Anterior cingulate cortex (tissue), 58 donors: Measurements from ENCODE around the gene NHERF1.

ENCODE experiments used
- DNase-seq, 58 donors: peaks; one replicate each; lab custom pipeline; 2025; lab: John Stamatoyannopoulos, UW

The NHERF1 gene

DNA sequence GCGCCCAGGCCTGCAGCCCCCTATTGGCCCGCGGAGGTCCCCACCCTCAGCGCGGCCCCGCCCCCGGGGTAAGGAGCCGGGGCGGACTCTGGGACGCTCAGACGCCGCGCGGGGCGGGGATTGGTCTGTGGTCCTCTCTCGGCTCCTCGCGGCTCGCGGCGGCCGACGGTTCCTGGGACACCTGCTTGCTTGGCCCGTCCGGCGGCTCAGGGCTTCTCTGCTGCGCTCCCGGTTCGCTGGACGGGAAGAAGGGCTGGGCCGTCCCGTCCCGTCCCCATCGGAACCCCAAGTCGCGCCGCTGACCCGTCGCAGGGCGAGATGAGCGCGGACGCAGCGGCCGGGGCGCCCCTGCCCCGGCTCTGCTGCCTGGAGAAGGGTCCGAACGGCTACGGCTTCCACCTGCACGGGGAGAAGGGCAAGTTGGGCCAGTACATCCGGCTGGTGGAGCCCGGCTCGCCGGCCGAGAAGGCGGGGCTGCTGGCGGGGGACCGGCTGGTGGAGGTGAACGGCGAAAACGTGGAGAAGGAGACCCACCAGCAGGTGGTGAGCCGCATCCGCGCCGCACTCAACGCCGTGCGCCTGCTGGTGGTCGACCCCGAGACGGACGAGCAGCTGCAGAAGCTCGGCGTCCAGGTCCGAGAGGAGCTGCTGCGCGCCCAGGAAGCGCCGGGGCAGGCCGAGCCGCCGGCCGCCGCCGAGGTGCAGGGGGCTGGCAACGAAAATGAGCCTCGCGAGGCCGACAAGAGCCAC is at the start of gene NHERF1:
NHERF1 (plus strand) TSS at position 100 of the 750 bp plus-strand sequence; CDS start at position 319, 219 bp downstream.
- peak in 54 of 58 donors; percentile 19 to 94 (median 87) for DNase-seq

GRCh38 chr17:74699236-74699635 is 49.2 kb upstream of the NHERF1 start:
- DNase-seq = no peak

GRCh38 chr17:74702116-74702871 is 46.1 kb upstream of the NHERF1 start:
- no peak for DNase-seq

DNA sequence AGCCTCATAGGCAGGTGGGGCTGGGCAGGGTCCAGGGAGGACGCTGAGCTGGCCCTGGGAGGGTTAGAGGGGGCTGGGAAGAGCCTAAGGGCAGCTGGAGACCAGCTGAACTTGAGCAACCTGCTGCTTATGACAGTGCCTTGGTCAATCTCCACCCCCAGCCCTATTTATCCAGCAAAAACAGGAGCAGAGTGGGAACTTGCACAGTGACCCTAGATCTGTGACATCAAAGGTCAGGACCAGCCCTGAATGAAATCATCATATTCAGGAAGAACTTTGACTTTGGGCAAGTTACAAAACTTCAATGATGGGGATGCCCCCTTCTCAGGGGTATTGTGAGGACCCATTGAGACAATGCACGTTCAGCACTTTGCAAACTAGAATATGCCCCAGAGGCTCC is 45.1 kb upstream of the NHERF1 start:
- DNase-seq = no peak

DNA sequence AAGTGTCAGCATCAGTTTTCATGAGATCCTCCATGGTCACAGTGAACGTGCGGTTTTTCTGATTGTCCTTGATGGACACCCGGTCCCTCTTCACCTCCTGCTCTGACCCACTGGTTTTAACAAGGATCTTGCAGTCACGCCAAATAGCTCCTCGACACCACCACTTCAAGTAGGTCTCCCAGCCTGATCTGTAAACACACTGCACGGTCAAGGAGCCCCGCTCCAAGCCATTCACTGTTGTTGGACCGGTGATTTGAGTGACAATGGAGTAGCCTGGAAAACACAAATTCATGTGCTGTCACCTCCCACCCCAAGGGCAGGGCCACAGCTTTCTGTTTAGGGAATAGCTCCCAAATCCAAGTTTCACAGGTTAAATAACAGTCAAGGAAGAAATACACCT is 43.9 kb upstream of the NHERF1 start:
- DNase-seq = no peak

DNA sequence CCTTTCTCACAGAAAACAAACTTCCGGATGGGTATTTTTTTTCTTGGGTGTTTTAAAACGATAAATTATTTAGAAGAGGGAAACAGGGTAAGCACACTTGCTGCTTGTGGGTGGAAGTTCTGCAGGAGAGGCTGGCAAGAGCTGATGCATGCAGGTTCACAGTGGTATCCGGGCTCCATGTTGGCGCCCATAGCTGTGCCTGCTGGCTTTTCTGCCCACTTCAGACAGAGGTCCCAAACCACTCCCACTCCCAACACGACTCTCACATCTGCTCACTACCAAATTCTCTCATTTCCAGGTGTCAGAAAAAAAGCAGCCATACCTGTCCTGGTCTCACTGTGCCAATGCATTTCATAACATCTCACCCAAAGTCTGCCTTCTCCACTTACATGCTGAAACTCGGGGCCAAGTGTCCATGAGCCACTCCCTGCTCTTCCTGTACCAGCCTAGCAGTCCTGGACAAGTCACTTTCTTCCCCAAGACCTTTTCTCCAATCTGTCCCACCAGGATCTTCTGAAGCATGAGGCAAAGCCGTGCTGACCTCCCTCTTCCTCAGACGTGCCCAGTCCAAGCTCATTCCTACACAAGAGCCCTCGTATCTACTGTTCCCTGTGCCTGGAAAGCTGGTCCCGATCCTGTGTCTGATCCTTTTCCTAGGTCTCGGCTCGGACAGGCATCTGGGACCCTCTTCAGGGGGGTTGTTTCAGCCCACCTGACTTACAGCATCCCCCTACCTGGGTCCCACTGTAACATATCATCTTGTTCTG is 37.2 kb upstream of the NHERF1 start:
- no peak for DNase-seq

- no peak for DNase-seq
Measured at GRCh38 chr17:74712301-74712700, 36.1 kb upstream of the NHERF1 start.

- peak in 6 of 58 donors; percentile 5 to 28 (median 24) for DNase-seq
Measured at GRCh38 chr17:74712756-74713155, 35.7 kb upstream of the NHERF1 start, which contains the start of gene CD300LF. Gene CD300LF (minus strand): TSS chr17:74712923. CDS start chr17:74712866, 57 bp downstream.

GRCh38 chr17:74713171-74713755 is 35.2 kb upstream of the NHERF1 start:
- no peak for DNase-seq

- DNase-seq = no peak
Measured at GRCh38 chr17:74715144-74715543, 33.3 kb upstream of the NHERF1 start.

GRCh38 chr17:74720506-74720905 is 27.9 kb upstream of the NHERF1 start:
- no peak for DNase-seq

- DNase-seq = no peak
Measured at GRCh38 chr17:74722782-74723181, 25.6 kb upstream of the NHERF1 start.

DNA sequence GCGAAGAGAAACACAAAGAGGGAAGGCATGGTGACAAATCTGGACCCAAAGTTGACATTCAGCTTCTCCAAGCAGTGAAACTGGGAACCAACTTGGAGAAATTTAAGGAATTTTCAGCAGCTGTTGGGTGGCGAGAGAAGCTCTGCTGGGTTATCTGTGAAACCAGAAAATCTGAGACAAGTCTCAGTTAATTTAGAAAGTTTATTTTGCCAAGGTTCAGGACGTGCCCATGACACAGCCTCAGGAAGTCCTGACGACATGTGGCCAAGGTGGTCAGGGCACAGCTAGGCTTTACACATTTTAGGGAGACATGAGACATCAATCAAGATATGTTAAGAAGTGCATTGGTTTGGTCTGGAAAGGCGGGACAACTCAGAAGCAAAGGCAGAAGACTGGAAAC is 24.5 kb upstream of the NHERF1 start:
- DNase-seq = no peak

- no peak for DNase-seq
Measured at GRCh38 chr17:74725111-74725510, 23.3 kb upstream of the NHERF1 start.

DNA sequence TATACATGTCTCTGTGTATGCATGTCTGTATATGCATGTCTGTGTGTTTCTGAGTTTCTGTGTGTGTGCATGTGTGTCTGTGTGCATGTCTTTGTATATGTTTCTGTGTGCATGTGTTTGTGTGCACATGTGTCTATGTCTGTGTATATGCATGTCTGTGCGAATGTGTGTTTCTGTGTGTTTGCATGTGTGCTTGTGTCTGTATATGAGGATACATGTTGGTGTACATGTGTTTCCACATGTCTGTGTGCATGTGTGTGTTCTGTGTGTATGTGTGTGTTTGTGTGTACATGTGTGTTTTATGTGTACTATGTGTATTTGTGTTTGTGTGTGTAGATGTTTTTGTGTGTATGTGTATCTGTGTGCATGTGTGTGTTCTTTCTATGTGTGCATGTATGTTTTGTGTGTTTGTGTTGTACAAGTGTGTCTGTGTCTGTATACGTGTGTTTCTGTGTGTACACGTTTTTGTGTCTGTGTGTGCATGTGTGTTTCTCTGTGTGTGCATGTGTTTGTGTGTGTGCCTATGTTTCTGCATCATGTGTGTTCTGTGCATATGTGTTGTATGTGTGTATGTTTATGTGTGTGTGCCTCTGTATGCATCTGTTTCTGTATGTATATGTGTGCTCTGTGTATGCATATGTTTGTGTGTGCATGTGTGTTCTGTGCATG is 20.3 kb upstream of the NHERF1 start:
- DNase-seq = no peak

DNA sequence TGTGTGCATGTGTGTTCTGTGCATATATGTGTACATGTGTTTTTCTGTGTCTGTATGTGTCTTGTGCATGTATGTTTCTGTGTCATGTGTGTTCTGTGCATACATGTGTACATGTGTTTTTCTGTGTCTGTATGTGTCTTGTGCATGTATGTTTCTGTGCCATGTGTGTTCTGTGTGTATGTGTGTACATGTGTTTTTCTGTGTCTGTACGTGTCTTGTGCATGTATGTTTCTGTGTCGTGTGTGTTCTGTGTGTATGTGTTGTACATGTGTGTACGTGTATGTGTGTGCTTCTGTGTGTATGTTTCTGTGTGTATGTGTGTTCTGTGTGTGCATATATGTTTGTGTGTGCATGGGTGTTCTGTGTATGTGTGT is 19.7 kb upstream of the NHERF1 start:
- DNase-seq = no peak

DNA sequence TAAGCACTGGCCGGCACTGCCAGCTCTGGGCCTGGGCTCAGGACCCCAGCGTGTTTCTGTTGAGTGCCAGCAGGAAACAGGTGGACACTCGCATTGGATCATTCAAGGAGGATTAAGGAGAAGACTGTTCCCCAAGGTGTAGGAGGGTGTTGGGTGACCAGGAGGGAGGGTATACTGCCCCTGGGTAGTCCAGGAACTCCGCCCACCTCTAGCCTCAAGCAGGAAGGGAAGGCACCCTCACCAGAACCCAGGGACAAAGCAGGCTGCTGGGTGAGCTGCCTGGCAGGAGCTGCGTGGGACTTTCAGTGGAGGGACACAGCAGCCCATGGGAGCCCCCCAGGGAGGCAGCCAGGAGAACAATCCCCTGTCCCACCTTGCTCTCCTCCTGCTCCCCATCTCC is 19.1 kb upstream of the NHERF1 start:
- DNase-seq = no peak

DNA sequence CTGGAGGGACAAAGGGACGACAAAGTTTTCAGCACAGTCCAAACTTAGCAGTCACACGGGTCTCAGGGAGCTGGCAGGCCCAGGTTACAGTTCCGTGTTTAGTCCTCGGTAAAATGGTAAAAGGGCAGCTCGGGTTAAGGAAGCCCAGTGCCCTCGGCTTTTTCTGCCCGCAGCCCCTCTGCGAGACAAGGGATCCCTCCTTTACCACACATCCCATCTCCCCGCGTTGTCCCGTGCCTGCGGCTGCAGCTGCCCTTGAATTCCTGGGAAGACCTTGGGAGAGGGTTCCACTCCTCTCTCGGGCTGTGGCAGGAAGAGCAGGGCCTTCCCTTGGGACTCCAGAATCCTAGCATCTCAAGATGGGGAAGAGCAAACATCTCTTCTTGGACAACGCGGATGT is 18.6 kb upstream of the NHERF1 start:
- no peak for DNase-seq

DNA sequence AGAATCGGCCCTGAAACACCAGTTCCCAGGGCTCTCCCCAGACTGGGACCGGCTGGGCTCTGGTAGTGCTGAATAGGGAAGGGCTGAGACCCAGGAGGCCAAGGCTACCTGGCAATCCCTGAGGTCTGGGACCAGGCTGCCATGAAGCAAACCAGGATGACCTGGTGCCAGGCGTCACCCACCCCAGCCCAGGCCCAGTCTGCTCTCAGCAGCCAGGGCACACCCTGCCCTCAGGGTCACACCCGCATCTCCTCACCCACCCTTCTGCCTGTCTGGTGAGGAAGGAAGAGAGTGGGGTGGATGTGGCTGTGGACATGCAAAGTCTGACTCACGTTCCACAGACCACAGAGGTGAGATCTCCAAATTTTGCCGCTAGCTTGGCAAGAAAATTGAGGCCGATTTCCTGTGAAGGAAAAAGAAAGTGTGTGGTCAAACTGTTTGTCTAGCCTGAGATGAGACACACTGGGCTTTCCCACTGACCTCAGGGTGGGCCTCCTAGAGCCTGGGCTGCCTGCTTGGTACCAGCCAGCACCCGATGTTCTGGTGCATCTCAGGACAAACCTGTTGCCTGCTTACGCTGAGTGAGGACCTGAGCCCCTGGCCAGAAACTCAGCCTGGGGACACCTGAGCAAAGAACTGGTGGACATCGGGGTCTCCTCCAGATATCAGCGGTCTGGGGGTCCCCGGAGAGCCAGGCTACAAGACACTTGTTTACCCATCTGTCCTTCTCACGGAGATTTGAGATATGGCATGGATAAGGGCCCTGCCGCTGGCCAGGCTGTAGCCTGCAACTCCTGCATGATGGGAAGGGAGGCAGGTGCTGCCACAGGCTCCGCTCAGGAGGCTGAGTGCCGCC is 17.7 kb upstream of the NHERF1 start:
- DNase-seq = no peak

DNA sequence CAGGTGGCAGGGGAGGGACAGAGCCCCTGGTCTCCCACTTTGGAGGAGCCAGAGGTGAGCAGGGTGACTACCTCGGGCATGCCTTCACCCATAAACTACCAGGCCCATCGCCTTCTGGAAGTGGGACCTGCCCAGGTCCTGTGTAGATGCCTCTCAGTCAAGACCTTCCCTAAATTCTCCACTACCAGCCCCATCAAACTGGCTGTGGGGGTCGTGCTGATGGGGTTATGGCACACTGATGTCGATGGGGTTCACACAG is 17.2 kb upstream of the NHERF1 start:
- DNase-seq = no peak
